Measurements from ENCODE around the gene CCDC81. TPM values are rescaled to one million over a fixed set of nuclear protein-coding genes. Genes with fewer than 3 reads are reported as not detected.

Gene CCDC81
- total RNA-seq, 2 donors from 2014 or later: 0.51 TPM; not detected in 1

DNA sequence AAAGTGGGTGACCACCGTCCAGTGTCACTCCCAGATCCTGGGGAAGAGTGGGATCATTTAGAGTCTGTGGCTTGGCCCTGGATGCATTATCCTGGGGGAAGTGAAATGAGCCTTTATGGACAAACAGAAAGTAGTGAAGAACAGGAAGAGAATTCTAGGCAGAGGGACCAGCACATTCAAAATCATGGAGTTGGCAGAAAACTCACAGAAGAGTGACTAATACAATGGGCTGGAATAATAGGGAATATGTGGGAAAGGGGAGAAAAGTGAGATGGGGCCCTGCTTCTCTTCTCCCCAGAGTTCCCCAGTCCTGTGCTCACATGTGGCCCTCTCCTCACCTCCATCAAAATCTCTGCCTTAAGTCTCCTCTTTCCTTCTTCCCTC is 84.3 kb downstream of the CCDC81 start:
- peak overlapping the region; percentile 29 to 69 for H3K27ac ChIP-seq
- TF ChIP-seq, protein P1, sequence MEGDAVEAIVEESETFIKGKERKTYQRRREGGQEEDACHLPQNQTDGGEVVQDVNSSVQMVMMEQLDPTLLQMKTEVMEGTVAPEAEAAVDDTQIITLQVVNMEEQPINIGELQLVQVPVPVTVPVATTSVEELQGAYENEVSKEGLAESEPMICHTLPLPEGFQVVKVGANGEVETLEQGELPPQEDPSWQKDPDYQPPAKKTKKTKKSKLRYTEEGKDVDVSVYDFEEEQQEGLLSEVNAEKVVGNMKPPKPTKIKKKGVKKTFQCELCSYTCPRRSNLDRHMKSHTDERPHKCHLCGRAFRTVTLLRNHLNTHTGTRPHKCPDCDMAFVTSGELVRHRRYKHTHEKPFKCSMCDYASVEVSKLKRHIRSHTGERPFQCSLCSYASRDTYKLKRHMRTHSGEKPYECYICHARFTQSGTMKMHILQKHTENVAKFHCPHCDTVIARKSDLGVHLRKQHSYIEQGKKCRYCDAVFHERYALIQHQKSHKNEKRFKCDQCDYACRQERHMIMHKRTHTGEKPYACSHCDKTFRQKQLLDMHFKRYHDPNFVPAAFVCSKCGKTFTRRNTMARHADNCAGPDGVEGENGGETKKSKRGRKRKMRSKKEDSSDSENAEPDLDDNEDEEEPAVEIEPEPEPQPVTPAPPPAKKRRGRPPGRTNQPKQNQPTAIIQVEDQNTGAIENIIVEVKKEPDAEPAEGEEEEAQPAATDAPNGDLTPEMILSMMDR (IDR thresholded peaks at IDR 0.05): no peak
- H3K4me3 ChIP-seq: no peak overlapping the region
- H3K4me1 ChIP-seq: peaks cover 0 to 37% of the 10 kb centered on the region in 2 donors
- DNase-seq (ENCODE audit: low spot score): no peak
- no peaks in the 10 kb centered on the region for H3K9me3 ChIP-seq
- no peaks in the 10 kb centered on the region for H3K27me3 ChIP-seq
- H3K36me3 ChIP-seq: no peaks in the 10 kb centered on the region

DNA sequence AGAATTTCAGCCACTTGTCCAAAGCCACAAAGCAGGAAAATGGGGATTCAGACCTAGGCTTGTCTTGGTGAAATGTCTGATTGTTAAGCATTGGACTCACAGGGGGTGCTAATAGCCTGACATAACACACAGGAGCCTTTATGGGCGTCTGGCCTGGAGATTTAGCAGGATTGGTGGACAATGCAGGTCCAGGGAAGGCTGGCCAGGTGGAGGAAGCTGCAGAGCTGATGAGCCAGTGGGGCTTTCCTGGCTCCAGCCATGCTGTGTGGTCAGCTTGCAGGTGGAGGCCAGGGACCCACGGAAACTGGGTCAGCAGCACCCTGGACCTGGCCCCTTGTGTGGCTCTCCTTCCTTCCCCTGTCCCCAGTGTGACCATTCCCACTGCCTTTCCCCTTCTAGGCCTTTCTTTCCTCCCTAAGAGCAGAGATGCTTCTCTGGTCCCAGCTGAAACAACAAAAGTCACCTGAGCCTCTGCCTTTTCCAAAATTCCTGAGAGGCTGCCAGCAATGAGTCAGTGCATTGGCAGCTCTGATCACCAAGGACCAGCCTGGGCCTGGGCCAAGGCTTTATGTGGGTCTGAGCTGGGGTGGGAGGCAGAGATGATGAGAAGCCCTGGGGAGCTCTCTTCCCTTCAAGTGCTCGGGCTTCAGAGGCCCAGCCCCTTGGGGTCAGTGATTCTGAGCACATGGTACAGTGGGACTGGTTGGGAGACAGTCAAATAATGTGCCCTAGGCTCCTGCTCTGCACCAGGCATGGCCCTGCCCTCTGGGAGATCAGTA is 85.2 kb downstream of the CCDC81 start:
- TF ChIP-seq, protein P1 (IDR thresholded peaks at IDR 0.05): no peak
- peak overlapping the region; percentile 42 to 69 for H3K27ac ChIP-seq
- H3K27me3 ChIP-seq: no peaks in the 10 kb centered on the region
- H3K4me1 ChIP-seq: peaks cover 0 to 37% of the 10 kb centered on the region in 2 donors
- no peak for DNase-seq (ENCODE audit: low spot score)
- H3K9me3 ChIP-seq: no peaks in the 10 kb centered on the region
- no peaks in the 10 kb centered on the region for H3K36me3 ChIP-seq
- H3K4me3 ChIP-seq: no peak overlapping the region

GRCh38 chr11:86460461-86461385 is 86.0 kb downstream of the CCDC81 start:
- H3K4me3 ChIP-seq: no peak overlapping the region
- no peaks in the 10 kb centered on the region for H3K27me3 ChIP-seq
- peak overlapping the region; percentile 42 to 69 for H3K27ac ChIP-seq
- H3K4me1 ChIP-seq: peaks cover 0 to 37% of the 10 kb centered on the region in 2 donors
- no peaks in the 10 kb centered on the region for H3K36me3 ChIP-seq
- TF ChIP-seq, protein P1 (IDR thresholded peaks at IDR 0.05): no peak
- no peak for DNase-seq (ENCODE audit: low spot score)
- H3K9me3 ChIP-seq: no peaks in the 10 kb centered on the region

DNA sequence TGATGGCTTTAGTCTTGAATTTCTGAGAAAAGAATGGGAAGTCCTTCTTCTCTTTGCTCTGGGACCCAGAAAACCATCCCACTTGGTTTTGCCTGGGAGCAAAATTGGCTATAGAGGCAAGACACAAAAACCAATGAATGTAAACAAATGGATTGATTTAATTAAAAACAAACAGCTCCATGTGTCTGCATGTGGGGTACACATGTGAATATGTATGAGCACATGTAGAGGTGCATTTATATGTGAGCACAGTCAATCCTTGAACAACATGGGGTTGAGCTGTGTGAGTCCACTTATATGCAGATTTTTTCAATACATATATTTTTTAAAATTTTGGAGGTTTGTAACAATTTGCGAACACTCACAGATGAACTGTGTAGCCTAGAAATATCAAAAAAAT is 87.2 kb downstream of the CCDC81 start:
- no peak for DNase-seq (ENCODE audit: low spot score)
- no peak overlapping the region for H3K4me3 ChIP-seq
- no peaks in the 10 kb centered on the region for H3K36me3 ChIP-seq
- no peaks in the 10 kb centered on the region for H3K27me3 ChIP-seq
- H3K9me3 ChIP-seq: no peaks in the 10 kb centered on the region
- H3K4me1 ChIP-seq: peaks cover 0 to 30% of the 10 kb centered on the region in 2 donors
- H3K27ac ChIP-seq: no peak overlapping the region
- TF ChIP-seq, protein P1 (IDR thresholded peaks at IDR 0.05): no peak

- TF ChIP-seq, protein P1 (IDR thresholded peaks at IDR 0.05): no peak
- Histone ChIP-seq H3K4me3 (no peak overlapping the region), H3K36me3 (no peaks in the 10 kb centered on the region), H3K9me3 (no peaks in the 10 kb centered on the region), H3K4me1 (peaks cover 0 to 23% of the 10 kb centered on the region in 2 donors), H3K27me3 (no peaks in the 10 kb centered on the region), H3K27ac (no peak overlapping the region)
- DNase-seq (ENCODE audit: low spot score): no peak
These were observed 88.4 kb downstream of the CCDC81 start for GRCh38 chr11:86463120-86463519.

All from right atrium auricular region (tissue), 2 donors.